Measurements from ENCODE around the gene PARVB.

PARVB gene

GRCh38 chr22:44018594-44018993, 5.5 kb upstream of the PARVB start:
- DNase-seq (ENCODE audit: low spot score), result no peak
- Histone ChIP-seq H3K4me3 (no peak overlapping the region), H3K27ac (no peak overlapping the region)
- TF ChIP-seq, protein P1, sequence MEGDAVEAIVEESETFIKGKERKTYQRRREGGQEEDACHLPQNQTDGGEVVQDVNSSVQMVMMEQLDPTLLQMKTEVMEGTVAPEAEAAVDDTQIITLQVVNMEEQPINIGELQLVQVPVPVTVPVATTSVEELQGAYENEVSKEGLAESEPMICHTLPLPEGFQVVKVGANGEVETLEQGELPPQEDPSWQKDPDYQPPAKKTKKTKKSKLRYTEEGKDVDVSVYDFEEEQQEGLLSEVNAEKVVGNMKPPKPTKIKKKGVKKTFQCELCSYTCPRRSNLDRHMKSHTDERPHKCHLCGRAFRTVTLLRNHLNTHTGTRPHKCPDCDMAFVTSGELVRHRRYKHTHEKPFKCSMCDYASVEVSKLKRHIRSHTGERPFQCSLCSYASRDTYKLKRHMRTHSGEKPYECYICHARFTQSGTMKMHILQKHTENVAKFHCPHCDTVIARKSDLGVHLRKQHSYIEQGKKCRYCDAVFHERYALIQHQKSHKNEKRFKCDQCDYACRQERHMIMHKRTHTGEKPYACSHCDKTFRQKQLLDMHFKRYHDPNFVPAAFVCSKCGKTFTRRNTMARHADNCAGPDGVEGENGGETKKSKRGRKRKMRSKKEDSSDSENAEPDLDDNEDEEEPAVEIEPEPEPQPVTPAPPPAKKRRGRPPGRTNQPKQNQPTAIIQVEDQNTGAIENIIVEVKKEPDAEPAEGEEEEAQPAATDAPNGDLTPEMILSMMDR (IDR thresholded peaks at IDR 0.05), result no peak

- no peak overlapping the region for H3K27ac ChIP-seq
- no peak overlapping the region for H3K4me3 ChIP-seq
- no peak for DNase-seq (ENCODE audit: low spot score)
- TF ChIP-seq, protein P1 (IDR thresholded peaks at IDR 0.05), result no peak
Measured at GRCh38 chr22:44019416-44019815, 4.7 kb upstream of the PARVB start.

DNA sequence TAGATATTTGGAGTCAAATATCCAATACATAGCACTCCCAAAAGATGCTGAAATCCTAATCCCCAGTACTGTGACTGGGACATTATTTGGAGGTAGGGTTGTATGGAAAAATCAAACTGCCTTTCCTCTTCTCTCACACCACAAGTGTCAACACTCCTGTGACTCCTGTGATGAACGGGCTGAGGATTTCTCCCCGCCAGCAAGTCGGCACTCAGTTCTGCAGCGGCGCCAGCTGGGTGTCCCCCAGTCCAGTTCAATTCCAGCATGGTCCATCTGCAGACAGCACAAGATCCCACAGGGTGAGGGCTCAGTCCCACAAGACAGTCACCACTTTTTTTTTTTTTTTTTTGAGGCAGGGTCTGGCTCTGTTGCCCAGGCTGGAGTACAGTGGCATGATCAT, 4.3 kb upstream of the PARVB start:
- DNase-seq (ENCODE audit: low spot score), result no peak
- H3K4me3 ChIP-seq, result no peak overlapping the region
- H3K27ac ChIP-seq, result no peak overlapping the region
- TF ChIP-seq, protein P1 (IDR thresholded peaks at IDR 0.05), result no peak

DNA sequence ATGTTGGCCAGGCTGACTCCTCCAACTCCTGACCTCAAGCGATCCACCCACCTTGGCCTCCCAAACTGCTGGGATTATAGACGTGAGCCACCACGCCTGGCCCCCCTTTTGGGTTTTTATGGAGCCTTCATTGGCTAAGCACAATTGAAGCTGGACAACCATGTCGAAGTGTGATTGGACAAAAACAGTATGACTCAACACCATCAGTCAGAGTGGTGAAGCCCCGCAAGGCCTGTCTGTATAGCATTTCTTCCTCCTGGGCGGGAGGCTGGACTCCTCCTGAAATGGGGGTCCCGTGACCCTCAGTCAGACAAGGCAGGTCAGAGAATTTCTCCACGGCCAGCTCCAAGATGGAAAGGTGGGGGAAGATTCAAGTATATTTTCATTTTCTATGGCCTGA, 3.1 kb upstream of the PARVB start:
- H3K4me3 ChIP-seq, result no peak overlapping the region
- TF ChIP-seq, protein P1 (IDR thresholded peaks at IDR 0.05), result no peak
- no peak overlapping the region for H3K27ac ChIP-seq

DNA sequence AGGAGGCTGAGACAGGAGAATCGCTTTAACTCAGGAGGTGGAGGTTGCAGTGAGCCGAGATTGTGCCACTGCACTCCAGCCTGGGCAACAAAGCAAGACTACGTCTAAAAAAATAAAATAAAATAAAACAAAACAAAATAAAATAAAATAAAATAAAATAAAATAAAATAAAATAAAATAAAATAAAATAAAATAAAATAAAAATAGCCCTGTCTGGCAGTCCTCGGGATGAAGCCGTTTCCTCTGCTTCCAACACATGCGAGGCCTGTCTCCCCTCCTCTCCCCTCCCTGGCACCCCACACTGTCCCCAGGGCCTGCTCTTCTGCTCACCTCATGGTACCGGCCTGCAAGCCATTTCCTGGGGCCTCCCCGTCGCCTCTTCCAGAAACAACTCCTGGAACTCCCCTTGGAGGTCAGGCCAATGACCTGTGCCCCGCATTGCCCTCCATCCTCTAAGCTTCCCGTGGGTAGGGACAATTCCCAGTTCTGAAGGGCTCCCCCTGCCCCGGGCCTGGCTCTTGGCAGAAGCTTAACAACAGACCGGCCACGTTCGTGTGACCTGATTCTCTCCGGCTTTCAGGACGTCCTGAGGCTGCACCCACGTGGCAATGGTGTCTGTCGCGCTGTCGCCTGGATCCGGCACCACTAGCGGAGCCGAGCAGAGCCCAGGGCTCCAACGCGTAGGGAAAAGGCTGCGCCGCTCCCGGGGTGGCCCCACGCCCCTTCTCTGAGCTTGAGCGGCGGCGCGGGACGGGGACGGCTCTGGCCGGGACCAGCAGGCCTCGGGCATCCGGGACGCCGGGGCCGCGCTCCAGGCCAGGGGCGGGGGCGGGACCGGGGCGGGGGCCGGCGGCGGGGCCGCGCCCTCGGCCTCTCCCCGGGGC, 456 bp upstream of the PARVB start:
- Histone ChIP-seq H3K4me3 (peak overlapping the region; percentile 85), H3K27ac (peak overlapping the region in 1 of 2 donors; percentile 92)
- no peak for DNase-seq (ENCODE audit: low spot score)
- TF ChIP-seq, protein P1 (IDR thresholded peaks at IDR 0.05), result no peak

More for the DNA sequence above, 3.1 kb upstream of the PARVB start:
- DNase-seq (ENCODE audit: low spot score), result no peak

DNA sequence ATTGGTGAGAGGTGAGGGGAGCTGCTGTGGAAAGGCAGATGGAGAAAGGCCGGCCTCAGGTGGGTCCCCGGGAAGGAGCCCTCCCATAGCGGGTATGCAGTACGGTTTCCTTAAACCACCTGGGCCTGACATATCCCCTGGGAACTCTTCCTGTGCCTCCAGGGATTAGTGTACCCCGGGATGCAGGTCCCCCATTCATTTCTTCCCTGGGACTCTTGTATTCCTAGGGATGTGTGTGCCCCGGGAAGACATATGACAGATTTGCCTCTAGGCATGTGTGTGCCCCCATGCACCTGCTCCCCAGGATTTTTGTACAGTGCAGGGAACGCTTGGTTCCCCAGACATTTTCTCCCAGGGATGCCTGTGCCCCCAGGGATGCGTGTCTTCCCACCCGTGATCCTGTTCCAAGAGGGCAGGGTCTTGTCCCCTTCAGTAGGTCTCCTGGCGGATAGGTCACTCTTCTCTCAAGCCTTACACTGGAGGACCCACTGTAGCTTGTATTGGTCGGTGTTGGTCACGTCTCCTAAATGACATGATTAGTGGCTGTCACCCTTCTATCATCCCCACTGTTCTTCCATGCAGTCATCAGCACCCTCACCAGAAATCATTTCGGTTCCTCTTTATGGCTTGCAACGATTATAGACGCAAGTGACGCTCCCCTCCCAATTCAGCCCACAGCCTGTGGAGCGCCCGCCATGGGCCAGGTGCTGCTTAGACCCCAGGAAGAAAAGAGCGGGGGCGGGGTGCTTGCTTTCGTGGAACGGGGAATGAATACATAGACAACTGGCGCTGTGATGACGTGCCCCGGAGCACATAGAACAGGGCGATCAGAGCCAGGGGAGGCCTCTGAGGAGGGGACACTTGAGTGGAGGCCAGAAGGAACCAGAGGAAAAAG, 1.3 kb downstream of the PARVB start:
- DNase-seq (ENCODE audit: low spot score), result no peak
- TF ChIP-seq, protein P1 (IDR thresholded peaks at IDR 0.05), result no peak
- Histone ChIP-seq H3K4me3 (peak overlapping the region; percentile 85), H3K27ac (peak overlapping the region in 1 of 2 donors; percentile 92)
